Measurements from ENCODE around the gene MAGEA3.
"Not testable (repeated sequence)": the region's sequence is repeated elsewhere in the genome, so short reads cannot be mapped to it uniquely, and the experiment has no call there.

Gene MAGEA3

GRCh38 chrX:152736528-152736927 is 37.9 kb downstream of the MAGEA3 start:
- not testable (repeated sequence) for DNase-seq

GRCh38 chrX:152738560-152738959 is 40.0 kb downstream of the MAGEA3 start:
- no peak for DNase-seq

Measured in DMS 273 treated with DMSO at 0.1 percent for 48 hours (cell line).